ENCODE measurements around the gene EPC2.

- TF ChIP-seq EZH2 (IDR thresholded peaks at IDR 0.05; ENCODE audit: low read depth, unreplicated experiment) = no peak
- TF ChIP-seq CTCF (conservative IDR thresholded peaks at IDR 0.05; ENCODE audit: low read depth in 2 of 2) = no peak
- no peak for TF ChIP-seq POLR2AphosphoS5 (IDR thresholded peaks at IDR 0.05; ENCODE audit: low read depth)
- no peak for TF ChIP-seq EZH2phosphoT487 (IDR thresholded peaks at IDR 0.05; ENCODE audit: unreplicated experiment)
Measured at GRCh38 chr2:148742373-148742772, 97.8 kb downstream of the EPC2 start.

Data from GM23338 (cell line).